GM20000 (cell line): ENCODE measurements around the gene RASAL2.

Experiments
- DNase-seq: peaks from one replicate; pipeline ENCODE4 v3.0.0; 2012; ENCODE audit warnings: low spot score
- TF ChIP-seq, protein P1 (sequence below): IDR thresholded peaks from 2 replicates; pipeline ENCODE4 v1.5.1; 2012; ENCODE audit warnings: mild to moderate bottlenecking, control low read depth; ENCODE audit errors: extremely low read depth, missing control alignments

The RASAL2 gene

DNA sequence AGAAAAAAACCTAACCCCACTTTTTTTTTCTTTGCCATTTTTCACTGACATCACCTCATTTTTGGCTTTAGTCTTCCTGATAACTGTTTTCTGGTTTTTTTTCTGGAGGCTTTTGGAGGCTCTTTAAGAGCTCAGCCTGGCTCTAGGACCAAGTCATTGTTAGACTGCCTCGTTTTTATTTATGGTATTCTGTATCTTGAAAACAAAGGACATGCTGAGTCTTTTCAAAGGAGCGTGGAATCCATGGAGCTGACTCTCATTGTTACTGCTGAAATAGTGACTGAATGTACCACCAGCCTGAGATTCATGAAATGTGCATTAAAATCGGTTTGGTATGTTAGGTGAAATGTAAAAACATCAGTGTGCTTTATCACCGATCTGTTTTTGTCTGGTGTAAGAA is 28.0 kb downstream of the RASAL2 start:
- TF ChIP-seq, protein P1, sequence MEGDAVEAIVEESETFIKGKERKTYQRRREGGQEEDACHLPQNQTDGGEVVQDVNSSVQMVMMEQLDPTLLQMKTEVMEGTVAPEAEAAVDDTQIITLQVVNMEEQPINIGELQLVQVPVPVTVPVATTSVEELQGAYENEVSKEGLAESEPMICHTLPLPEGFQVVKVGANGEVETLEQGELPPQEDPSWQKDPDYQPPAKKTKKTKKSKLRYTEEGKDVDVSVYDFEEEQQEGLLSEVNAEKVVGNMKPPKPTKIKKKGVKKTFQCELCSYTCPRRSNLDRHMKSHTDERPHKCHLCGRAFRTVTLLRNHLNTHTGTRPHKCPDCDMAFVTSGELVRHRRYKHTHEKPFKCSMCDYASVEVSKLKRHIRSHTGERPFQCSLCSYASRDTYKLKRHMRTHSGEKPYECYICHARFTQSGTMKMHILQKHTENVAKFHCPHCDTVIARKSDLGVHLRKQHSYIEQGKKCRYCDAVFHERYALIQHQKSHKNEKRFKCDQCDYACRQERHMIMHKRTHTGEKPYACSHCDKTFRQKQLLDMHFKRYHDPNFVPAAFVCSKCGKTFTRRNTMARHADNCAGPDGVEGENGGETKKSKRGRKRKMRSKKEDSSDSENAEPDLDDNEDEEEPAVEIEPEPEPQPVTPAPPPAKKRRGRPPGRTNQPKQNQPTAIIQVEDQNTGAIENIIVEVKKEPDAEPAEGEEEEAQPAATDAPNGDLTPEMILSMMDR = no peak
- DNase-seq = no peak

- TF ChIP-seq, protein P1 = no peak
- DNase-seq = no peak
Observed at GRCh38 chr1:178122283-178122682, 28.4 kb downstream of the RASAL2 start.

- TF ChIP-seq, protein P1 = no peak
- no peak for DNase-seq
Observed at GRCh38 chr1:178124115-178124514, 30.2 kb downstream of the RASAL2 start.

DNA sequence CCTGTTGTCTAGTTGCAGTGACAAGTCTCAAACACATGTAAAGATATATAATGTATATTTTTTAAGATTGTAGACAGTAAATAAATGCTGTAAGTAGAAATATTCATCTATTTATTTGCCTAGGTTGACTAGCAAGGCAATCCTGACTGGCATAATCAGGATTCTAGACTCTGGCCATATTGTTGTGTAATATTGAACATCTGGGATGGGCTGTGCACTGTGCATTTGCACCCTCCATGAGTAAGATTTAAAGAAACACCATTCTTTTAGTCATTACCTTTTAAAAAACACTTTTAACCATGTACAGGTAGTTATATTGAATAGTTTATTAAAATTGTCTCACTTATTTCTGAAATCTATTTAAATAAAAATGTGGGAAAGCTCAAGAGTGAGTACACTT is 32.4 kb downstream of the RASAL2 start:
- DNase-seq = no peak
- TF ChIP-seq, protein P1 = no peak

GRCh38 chr1:178126741-178127185 is 32.9 kb downstream of the RASAL2 start:
- no peak for DNase-seq
- TF ChIP-seq, protein P1 = no peak

DNA sequence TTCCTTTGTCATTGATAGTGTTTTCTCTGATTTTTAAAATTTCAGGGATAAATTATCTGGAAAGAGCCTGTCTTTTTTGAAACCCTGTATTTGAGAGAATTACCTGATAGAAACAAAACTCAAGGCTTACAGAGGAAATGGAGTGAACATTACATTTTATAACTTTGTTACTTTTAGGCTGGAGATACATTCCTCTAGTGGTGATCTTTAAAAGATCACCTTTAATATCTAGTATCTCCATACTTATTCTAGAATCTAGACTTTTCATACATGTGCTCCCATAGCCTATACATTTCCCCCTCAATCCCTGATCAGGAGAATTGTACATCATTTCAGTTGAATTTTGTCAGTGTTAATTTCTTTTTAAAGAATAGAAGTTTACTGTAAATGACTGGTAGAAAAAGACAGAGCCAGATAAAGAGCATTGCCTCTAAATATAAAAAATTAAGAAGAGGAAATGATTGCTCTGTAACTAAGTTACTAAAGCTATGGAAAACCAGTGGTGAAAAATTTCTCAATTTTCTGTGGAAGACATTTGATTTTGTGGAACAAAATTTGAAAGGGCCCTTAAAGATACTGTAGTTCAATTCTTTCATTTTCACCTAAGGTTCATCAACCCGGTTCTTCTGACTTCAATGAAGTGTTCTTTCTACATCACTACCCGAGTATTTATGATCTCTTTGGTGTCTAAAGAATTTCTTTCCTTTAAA is 33.7 kb downstream of the RASAL2 start:
- DNase-seq = no peak
- TF ChIP-seq, protein P1 = no peak

- TF ChIP-seq, protein P1 = no peak
- no peak for DNase-seq
Observed at GRCh38 chr1:178133239-178133989, 39.5 kb downstream of the RASAL2 start.
